ENCODE measurements around the gene CERS6. TPM values are rescaled to one million over a fixed set of nuclear protein-coding genes. Genes with fewer than 3 reads are reported as not detected.

The CERS6 gene
- total RNA-seq, 2 donors from 2014 or later, result 12.5 to 16.3 TPM

DNA sequence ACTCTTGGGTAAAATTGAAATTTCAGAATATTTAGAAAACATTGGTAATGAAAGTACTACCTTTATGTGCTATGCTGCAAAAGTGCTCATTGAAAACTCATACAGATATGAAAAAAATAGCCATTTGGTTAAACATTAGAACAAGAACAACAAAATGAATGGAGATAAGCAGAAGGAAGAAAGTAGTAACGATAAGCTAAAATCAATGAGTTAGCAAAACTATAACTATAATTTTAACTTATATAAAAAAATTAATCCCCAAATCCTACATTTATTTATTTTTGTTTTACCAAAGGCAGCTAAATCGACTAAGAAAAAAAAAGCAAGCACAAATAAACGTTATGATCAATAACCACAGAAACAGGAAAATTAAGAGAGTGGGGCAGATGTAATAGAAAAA lies 99.2 kb downstream of the CERS6 start:
- TF ChIP-seq POLR2A (IDR thresholded peaks at IDR 0.05), result no peak
- TF ChIP-seq, protein P1, sequence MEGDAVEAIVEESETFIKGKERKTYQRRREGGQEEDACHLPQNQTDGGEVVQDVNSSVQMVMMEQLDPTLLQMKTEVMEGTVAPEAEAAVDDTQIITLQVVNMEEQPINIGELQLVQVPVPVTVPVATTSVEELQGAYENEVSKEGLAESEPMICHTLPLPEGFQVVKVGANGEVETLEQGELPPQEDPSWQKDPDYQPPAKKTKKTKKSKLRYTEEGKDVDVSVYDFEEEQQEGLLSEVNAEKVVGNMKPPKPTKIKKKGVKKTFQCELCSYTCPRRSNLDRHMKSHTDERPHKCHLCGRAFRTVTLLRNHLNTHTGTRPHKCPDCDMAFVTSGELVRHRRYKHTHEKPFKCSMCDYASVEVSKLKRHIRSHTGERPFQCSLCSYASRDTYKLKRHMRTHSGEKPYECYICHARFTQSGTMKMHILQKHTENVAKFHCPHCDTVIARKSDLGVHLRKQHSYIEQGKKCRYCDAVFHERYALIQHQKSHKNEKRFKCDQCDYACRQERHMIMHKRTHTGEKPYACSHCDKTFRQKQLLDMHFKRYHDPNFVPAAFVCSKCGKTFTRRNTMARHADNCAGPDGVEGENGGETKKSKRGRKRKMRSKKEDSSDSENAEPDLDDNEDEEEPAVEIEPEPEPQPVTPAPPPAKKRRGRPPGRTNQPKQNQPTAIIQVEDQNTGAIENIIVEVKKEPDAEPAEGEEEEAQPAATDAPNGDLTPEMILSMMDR (IDR thresholded peaks at IDR 0.05), result no peak
- intact Hi-C loops (cut with DNase I), result no loop called here
- 18 to 24% methylated on average over 3 of the region's 3 CpGs for WGBS, 2 donors
- ATAC-seq (no peak), DNase-seq (no peak)
- no peaks in the 10 kb centered on the region for H3K27me3 ChIP-seq
- H3K4me1 ChIP-seq, result peaks cover 9% of the 10 kb centered on the region
- no peak overlapping the region for H3K4me3 ChIP-seq
- H3K27ac ChIP-seq, result no peak overlapping the region
- H3K9me3 ChIP-seq, result no peaks in the 10 kb centered on the region
- H3K36me3 ChIP-seq (replicated peaks in 1 of 2; ENCODE audit: insufficient read depth in 1 of 2, low read depth in 2 of 2), result no peaks in the 10 kb centered on the region

DNA sequence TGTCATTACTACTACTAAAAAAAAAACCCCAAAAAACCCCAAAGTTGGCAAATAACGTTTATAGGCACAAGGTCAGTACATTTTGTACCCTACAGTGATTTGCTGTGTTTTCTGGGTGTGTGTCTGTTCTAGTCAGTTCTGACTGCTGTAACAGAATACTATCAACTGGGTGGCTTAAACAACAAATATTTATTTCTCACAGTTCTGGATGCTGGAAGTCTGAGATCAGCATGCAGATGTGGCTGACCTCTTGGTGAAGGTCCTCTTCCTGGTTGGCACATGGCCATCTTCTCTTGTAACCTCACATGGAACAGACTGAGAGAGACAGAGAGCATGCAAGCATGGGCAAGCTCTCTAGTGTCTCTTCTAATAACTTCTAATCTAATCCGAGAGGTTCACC lies 103.1 kb downstream of the CERS6 start:
- no peaks in the 10 kb centered on the region for H3K9me3 ChIP-seq
- intact Hi-C loops (cut with DNase I), result no loop called here
- DNase-seq, result peak; percentile 40 to 62 (median 58)
- H3K4me1 ChIP-seq, result peaks cover 9% of the 10 kb centered on the region
- H3K36me3 ChIP-seq (replicated peaks in 1 of 2; ENCODE audit: insufficient read depth in 1 of 2, low read depth in 2 of 2), result no peaks in the 10 kb centered on the region
- peak; percentile 42 for ATAC-seq
- 57 to 66% methylated on average over 2 of the region's 2 CpGs for WGBS, 2 donors
- TF ChIP-seq POLR2A (IDR thresholded peaks at IDR 0.05), result no peak
- TF ChIP-seq, protein P1 (IDR thresholded peaks at IDR 0.05), result no peak
- H3K4me3 ChIP-seq, result no peak overlapping the region
- no peaks in the 10 kb centered on the region for H3K27me3 ChIP-seq
- no peak overlapping the region for H3K27ac ChIP-seq

DNA sequence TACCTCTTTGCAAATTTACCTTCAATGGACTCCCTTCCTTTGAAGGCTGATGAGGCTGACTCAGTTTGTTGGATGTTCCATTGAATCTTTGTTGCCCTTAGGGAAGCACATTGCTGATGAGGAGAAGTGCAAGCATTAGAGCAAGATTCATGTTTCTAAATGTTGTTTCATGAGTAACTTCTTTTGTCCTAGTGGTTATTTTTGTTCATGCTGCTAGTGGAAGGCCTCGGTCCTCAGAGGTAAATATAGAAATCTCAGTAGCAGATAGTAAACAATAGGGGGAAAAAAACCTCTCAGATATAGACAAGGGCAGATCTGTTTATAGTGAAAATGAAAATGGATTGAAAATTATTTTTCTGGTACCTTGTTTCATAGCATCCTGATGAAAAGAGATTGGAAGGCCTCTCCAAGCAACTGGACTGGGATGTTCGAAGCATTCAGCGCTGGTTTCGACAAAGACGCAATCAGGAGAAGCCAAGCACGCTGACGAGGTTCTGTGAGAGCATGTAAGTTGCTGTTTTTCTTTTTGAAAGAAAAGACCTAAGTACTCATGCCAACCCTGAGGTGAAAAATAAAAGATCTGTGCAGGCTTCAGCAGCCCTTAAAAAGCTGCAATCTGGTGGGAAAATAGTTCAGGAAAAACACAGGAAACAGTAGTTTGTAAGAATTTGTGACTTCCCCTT lies 104.9 kb downstream of the CERS6 start:
- no peaks in the 10 kb centered on the region for H3K36me3 ChIP-seq (replicated peaks in 1 of 2; ENCODE audit: insufficient read depth in 1 of 2, low read depth in 2 of 2)
- H3K4me3 ChIP-seq, result no peak overlapping the region
- H3K9me3 ChIP-seq, result no peaks in the 10 kb centered on the region
- no peak overlapping the region for H3K27ac ChIP-seq
- 86% methylated on average over 7 of the region's 7 CpGs for WGBS, 2 donors
- no peaks in the 10 kb centered on the region for H3K27me3 ChIP-seq
- peaks cover 4% of the 10 kb centered on the region for H3K4me1 ChIP-seq
- DNase-seq, result no peak
- ATAC-seq, result no peak
- TF ChIP-seq, protein P1 (IDR thresholded peaks at IDR 0.05), result no peak
- TF ChIP-seq POLR2A (IDR thresholded peaks at IDR 0.05), result no peak
- intact Hi-C loops (cut with DNase I), result no loop called here

DNA sequence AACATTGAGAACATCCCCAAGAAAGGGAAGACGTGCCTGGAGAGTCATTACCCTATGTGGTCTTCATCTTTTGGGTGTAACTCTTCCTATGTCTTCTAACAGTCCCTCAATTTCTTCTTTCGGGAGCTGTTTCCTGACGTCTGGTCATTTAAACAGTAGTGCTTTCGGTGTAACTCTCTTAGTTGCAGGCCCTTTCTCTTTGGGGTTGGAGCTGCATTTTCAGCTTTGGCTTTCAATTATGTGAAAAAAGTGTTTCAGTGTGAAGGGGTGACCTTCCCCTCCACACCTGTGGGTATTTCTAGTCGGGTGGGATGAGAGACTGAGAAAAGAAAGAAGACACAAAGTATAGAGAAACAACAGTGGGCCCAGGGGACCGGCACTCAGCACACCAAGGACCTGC lies 105.9 kb downstream of the CERS6 start:
- no peak for TF ChIP-seq POLR2A (IDR thresholded peaks at IDR 0.05)
- TF ChIP-seq, protein P1 (IDR thresholded peaks at IDR 0.05), result no peak
- H3K4me1 ChIP-seq, result peaks cover 4% of the 10 kb centered on the region
- intact Hi-C loops (cut with DNase I), result no loop called here
- 82 to 83% methylated on average over 6 of the region's 6 CpGs for WGBS, 2 donors
- H3K9me3 ChIP-seq, result no peaks in the 10 kb centered on the region
- no peak for DNase-seq
- H3K27ac ChIP-seq, result no peak overlapping the region
- no peaks in the 10 kb centered on the region for H3K27me3 ChIP-seq
- H3K4me3 ChIP-seq, result no peak overlapping the region
- no peaks in the 10 kb centered on the region for H3K36me3 ChIP-seq (replicated peaks in 1 of 2; ENCODE audit: insufficient read depth in 1 of 2, low read depth in 2 of 2)
- ATAC-seq, result no peak

DNA sequence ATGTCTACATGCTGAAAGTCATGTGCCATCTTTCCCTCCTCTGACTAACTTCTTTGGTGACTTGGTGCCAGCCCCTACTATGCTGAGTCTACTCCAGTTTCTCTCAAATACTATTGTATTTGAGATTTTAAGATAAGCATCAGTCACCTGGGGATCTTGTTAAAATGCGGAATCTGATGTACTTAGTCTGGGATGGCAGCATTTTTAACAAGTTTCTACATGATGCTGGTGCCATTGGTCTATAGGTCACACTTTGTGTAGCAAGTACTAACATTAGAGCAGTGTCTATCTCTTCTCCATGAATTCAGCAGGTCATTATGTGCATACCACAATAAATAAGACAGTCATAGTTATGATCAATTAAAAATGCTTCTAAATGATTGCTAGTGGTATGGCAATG lies 106.9 kb downstream of the CERS6 start:
- TF ChIP-seq, protein P1 (IDR thresholded peaks at IDR 0.05), result no peak
- TF ChIP-seq POLR2A (IDR thresholded peaks at IDR 0.05), result no peak
- Histone ChIP-seq H3K27ac (peak overlapping the region in 1 of 4 donors; percentile 32), H3K4me1 (peaks cover 4% of the 10 kb centered on the region), H3K4me3 (no peak overlapping the region), H3K9me3 (no peaks in the 10 kb centered on the region), H3K36me3 (replicated peaks in 1 of 2; ENCODE audit: insufficient read depth in 1 of 2, low read depth in 2 of 2) (no peaks in the 10 kb centered on the region), H3K27me3 (no peaks in the 10 kb centered on the region)
- no peak for ATAC-seq
- intact Hi-C loops (cut with DNase I), result no loop called here
- WGBS, 2 donors, result 100% methylated on average over 1 of the region's 1 CpG
- DNase-seq, result no peak

Data from body of pancreas (tissue), 4 donors.